Neural cell (in vitro differentiated cells): Measurements from ENCODE around the gene SUSD3. TPM values are rescaled to one million over a fixed set of nuclear protein-coding genes. Genes with fewer than 3 reads are reported as not detected.

ENCODE experiments used
- H2AFZ ChIP-seq: fragments of 200-600, 300-800 bp; sonication (generic), shearing (Covaris generic); 2 replicates; pipeline ENCODE4 v1.6.0; 2014; ENCODE audit warnings: low read depth, mild to moderate bottlenecking, antibody characterized with exemption, low read length, moderate library complexity
- H3F3A ChIP-seq: fragments of 200-600 bp; shearing (Covaris generic); 2 replicates; pipeline ENCODE4 v1.6.1; 2016; ENCODE audit warnings: mild to moderate bottlenecking, moderate library complexity, mixed read lengths, antibody characterized with exemption, low read length; ENCODE audit not compliant: insufficient read depth, poor library complexity, severe bottlenecking
- H3K27ac ChIP-seq: fragments of 200-600, 300-800 bp; sonication (generic), shearing (Covaris generic); 2 replicates; pipeline ENCODE4 v1.5.1; 2014; ENCODE audit warnings: mild to moderate bottlenecking, low read length, moderate library complexity
- H3K27me3 ChIP-seq: fragments of 300-800, 200-600 bp; sonication (generic), shearing (Covaris generic); 2 replicates; pipeline ENCODE4 v1.6.0; 2014; ENCODE audit warnings: mild to moderate bottlenecking, low read depth, low read length, moderate library complexity; ENCODE audit not compliant: insufficient read depth
- H3K36me3 ChIP-seq: fragments of 300-800, 200-600 bp; sonication (generic), shearing (Covaris generic); 2 replicates; pipeline ENCODE4 v1.5.1; 2014; ENCODE audit warnings: mild to moderate bottlenecking, antibody characterized with exemption, low read length, moderate library complexity; ENCODE audit not compliant: insufficient read depth
- H3K4me2 ChIP-seq: fragments of 300-800, 200-600 bp; sonication (generic), shearing (Covaris generic); 2 replicates; pipeline ENCODE4 v1.6.0; 2014; ENCODE audit warnings: mild to moderate bottlenecking, low read length
- H3K4me3 ChIP-seq: fragments of 300-800, 200-600 bp; sonication (generic), shearing (Covaris generic); 2 replicates; pipeline ENCODE4 v1.5.1; 2014; ENCODE audit warnings: mild to moderate bottlenecking, low read length, moderate library complexity
- H3K79me2 ChIP-seq: fragments of 200-600 bp; shearing (Covaris generic); replicated peaks from 2 replicates; pipeline ENCODE4 v1.6.0; 2014; ENCODE audit warnings: mild to moderate bottlenecking, low read length, moderate library complexity; ENCODE audit not compliant: insufficient read depth
- H3K9ac ChIP-seq: fragments of 300-800, 200-600 bp; sonication (generic), shearing (Covaris generic); 2 replicates; pipeline ENCODE4 v1.6.1; 2016; ENCODE audit warnings: mild to moderate bottlenecking, low read length, mixed read lengths
- H3K9me2 ChIP-seq: fragments of 200-600 bp; shearing (Covaris generic); 2 replicates; pipeline ENCODE4 v1.6.1; 2016; ENCODE audit warnings: mild to moderate bottlenecking, low read length, mixed read lengths; ENCODE audit not compliant: insufficient read depth
- H3K9me3 ChIP-seq: fragments of 200-600, 300-800 bp; sonication (generic), shearing (Covaris generic); 2 replicates; pipeline ENCODE4 v1.6.1; 2016; ENCODE audit warnings: mild to moderate bottlenecking, mixed run types, low read length, moderate library complexity, mixed read lengths
- H4K20me1 ChIP-seq: fragments of 200-600 bp; shearing (Covaris generic); 2 replicates; pipeline ENCODE4 v1.6.1; 2016; ENCODE audit warnings: mild to moderate bottlenecking, mixed run types; ENCODE audit not compliant: insufficient read depth
- EP300 ChIP-seq: fragments of 450-650 bp; conservative IDR thresholded peaks from 2 replicates; pipeline ENCODE4 v1.6.1; 2014; ENCODE audit warnings: antibody characterized with exemption, mild to moderate bottlenecking, moderate library complexity; ENCODE audit not compliant: poor library complexity, severe bottlenecking
- EZH2 ChIP-seq: fragments of 200-600, 300-800 bp; shearing (Covaris generic), sonication (generic); IDR thresholded peaks from 2 replicates; pipeline ENCODE4 v1.6.1; 2014; ENCODE audit warnings: antibody characterized with exemption, low read length, borderline replicate concordance, mild to moderate bottlenecking; ENCODE audit not compliant: insufficient read depth, poor library complexity, severe bottlenecking
- MXI1 ChIP-seq: fragments of 450-650 bp; conservative IDR thresholded peaks from 2 replicates; pipeline ENCODE4 v1.6.1; 2014; ENCODE audit warnings: antibody characterized with exemption, mild to moderate bottlenecking; ENCODE audit not compliant: poor library complexity, severe bottlenecking
- POLR2AphosphoS5 ChIP-seq: IDR thresholded peaks from 2 replicates; pipeline ENCODE4 v1.6.1; 2012
- RAD21 ChIP-seq: fragments of 450-650 bp; conservative IDR thresholded peaks from 2 replicates; pipeline ENCODE4 v1.6.1; 2014; ENCODE audit warnings: antibody characterized with exemption, mild to moderate bottlenecking, moderate library complexity
- SMC3 ChIP-seq: fragments of 450-650 bp; conservative IDR thresholded peaks from 2 replicates; pipeline ENCODE4 v1.6.1; 2014; ENCODE audit warnings: antibody characterized with exemption, mild to moderate bottlenecking, moderate library complexity; ENCODE audit not compliant: poor library complexity
- TAF1 ChIP-seq: IDR thresholded peaks from 2 replicates; pipeline ENCODE4 v1.6.1; 2012; ENCODE audit warnings: low read depth
- polyA plus RNA-seq: library from polyadenylated mRNA; depleted of rRNA; stranded (reverse); fragments of >200 nt; gene quantifications from 2 replicates; pipeline ENCODE4 v1.2.3, GENCODE V29; 2014
- TF ChIP-seq, protein P1 (sequence below): fragments of 450-650 bp; IDR thresholded peaks from 2 replicates; pipeline ENCODE4 v1.5.1; 2014; ENCODE audit warnings: antibody characterized with exemption, mild to moderate bottlenecking, moderate library complexity; ENCODE audit not compliant: poor library complexity, severe bottlenecking
- TF ChIP-seq, protein P2 (sequence below): IDR thresholded peaks from 2 replicates; pipeline ENCODE4 v1.6.1; 2012; ENCODE audit warnings: borderline replicate concordance

SUSD3 gene
- polyA plus RNA-seq, 1 donor from 2014 or later, result not detected

DNA sequence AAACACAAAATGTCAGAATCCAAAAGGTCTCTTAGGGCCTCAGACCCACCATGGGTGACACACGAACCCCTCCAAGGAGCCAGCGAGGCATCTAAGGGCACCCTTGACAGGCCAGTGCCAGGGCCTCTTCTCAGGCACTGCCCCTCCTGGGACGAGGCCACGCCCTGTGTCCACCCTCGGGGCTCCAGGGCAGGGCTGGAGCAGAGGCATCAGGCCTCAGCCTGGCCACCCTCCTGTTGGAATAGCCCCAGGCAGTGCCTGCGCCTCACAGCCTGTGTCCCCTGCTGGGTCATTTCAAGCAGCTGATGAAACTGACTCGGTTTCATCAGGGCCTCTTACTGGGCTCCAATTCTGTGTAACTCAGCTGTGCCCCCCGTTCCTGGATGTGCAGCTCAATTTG, 32.8 kb upstream of the SUSD3 start:
- H3K27ac ChIP-seq, result no peak overlapping the region
- no peaks in the 10 kb centered on the region for H3K36me3 ChIP-seq
- H3K9me2 ChIP-seq, result no peaks in the 10 kb centered on the region

DNA sequence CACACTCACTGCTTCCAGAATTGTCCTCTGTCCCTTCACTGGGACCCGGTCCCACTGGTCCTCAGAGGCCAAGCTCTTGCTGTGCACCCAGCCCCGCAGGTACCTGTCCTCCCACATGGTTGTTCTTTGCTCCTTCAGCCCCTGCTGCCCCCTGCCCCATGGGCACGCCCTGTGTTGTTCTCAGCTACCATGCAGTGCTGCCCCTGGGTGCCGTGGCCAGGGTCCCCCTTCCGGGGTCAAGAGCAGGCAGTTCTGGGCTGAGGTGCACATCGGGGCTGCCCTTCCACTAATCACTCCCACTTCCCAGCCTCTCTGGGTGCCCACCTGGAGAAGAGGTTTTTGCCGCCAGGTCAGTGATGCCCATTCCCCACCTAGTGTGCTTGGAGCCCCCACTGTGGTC, 31.9 kb upstream of the SUSD3 start:
- H3K9me2 ChIP-seq, result no peaks in the 10 kb centered on the region
- no peaks in the 10 kb centered on the region for H3K79me2 ChIP-seq
- TF ChIP-seq, protein P1, sequence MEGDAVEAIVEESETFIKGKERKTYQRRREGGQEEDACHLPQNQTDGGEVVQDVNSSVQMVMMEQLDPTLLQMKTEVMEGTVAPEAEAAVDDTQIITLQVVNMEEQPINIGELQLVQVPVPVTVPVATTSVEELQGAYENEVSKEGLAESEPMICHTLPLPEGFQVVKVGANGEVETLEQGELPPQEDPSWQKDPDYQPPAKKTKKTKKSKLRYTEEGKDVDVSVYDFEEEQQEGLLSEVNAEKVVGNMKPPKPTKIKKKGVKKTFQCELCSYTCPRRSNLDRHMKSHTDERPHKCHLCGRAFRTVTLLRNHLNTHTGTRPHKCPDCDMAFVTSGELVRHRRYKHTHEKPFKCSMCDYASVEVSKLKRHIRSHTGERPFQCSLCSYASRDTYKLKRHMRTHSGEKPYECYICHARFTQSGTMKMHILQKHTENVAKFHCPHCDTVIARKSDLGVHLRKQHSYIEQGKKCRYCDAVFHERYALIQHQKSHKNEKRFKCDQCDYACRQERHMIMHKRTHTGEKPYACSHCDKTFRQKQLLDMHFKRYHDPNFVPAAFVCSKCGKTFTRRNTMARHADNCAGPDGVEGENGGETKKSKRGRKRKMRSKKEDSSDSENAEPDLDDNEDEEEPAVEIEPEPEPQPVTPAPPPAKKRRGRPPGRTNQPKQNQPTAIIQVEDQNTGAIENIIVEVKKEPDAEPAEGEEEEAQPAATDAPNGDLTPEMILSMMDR, result no peak
- TF ChIP-seq POLR2AphosphoS5 (no peak), RAD21 (no peak), EP300 (no peak), TAF1 (no peak), EZH2 (no peak), SMC3 (no peak), MXI1 (no peak)
- TF ChIP-seq, protein P2, sequence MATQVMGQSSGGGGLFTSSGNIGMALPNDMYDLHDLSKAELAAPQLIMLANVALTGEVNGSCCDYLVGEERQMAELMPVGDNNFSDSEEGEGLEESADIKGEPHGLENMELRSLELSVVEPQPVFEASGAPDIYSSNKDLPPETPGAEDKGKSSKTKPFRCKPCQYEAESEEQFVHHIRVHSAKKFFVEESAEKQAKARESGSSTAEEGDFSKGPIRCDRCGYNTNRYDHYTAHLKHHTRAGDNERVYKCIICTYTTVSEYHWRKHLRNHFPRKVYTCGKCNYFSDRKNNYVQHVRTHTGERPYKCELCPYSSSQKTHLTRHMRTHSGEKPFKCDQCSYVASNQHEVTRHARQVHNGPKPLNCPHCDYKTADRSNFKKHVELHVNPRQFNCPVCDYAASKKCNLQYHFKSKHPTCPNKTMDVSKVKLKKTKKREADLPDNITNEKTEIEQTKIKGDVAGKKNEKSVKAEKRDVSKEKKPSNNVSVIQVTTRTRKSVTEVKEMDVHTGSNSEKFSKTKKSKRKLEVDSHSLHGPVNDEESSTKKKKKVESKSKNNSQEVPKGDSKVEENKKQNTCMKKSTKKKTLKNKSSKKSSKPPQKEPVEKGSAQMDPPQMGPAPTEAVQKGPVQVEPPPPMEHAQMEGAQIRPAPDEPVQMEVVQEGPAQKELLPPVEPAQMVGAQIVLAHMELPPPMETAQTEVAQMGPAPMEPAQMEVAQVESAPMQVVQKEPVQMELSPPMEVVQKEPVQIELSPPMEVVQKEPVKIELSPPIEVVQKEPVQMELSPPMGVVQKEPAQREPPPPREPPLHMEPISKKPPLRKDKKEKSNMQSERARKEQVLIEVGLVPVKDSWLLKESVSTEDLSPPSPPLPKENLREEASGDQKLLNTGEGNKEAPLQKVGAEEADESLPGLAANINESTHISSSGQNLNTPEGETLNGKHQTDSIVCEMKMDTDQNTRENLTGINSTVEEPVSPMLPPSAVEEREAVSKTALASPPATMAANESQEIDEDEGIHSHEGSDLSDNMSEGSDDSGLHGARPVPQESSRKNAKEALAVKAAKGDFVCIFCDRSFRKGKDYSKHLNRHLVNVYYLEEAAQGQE, result no peak
- H3K27me3 ChIP-seq, result no peaks in the 10 kb centered on the region
- H3K27ac ChIP-seq, result no peak overlapping the region
- no peaks in the 10 kb centered on the region for H3K9me3 ChIP-seq
- H3K4me2 ChIP-seq, result no peak overlapping the region
- H3K36me3 ChIP-seq, result no peaks in the 10 kb centered on the region
- H2AFZ ChIP-seq, result no peak overlapping the region
- no peak overlapping the region for H3K9ac ChIP-seq
- H4K20me1 ChIP-seq, result no peaks in the 10 kb centered on the region
- no peaks in the 10 kb centered on the region for H3F3A ChIP-seq
- no peak overlapping the region for H3K4me3 ChIP-seq

More for the DNA sequence above, 32.8 kb upstream of the SUSD3 start:
- Histone ChIP-seq H3K27me3 (no peaks in the 10 kb centered on the region), H3K4me2 (no peak overlapping the region), H3K9ac (no peak overlapping the region), H2AFZ (no peak overlapping the region), H3F3A (no peaks in the 10 kb centered on the region), H3K4me3 (no peak overlapping the region), H4K20me1 (no peaks in the 10 kb centered on the region), H3K9me3 (no peaks in the 10 kb centered on the region), H3K79me2 (no peaks in the 10 kb centered on the region)
- TF ChIP-seq, protein P2, result no peak
- TF ChIP-seq RAD21, result no peak
- TF ChIP-seq TAF1, result no peak
- no peak for TF ChIP-seq EP300
- no peak for TF ChIP-seq MXI1
- TF ChIP-seq SMC3, result no peak
- TF ChIP-seq, protein P1, result no peak
- no peak for TF ChIP-seq POLR2AphosphoS5
- TF ChIP-seq EZH2, result no peak
